Neutrophil (primary cell): ENCODE data around the gene USP32.
A peak's percentile ranks its signal among the peaks of the same experiment; 100 is the strongest.

ENCODE experiments used
- H3K27ac ChIP-seq: fragments of 200-600 bp; sonication (generic); 2 replicates; pipeline ENCODE4 v1.5.1; 2016; ENCODE audit warnings: mild to moderate bottlenecking, moderate library complexity
- H3K27me3 ChIP-seq: fragments of 200-600 bp; sonication (generic); 2 replicates; pipeline ENCODE4 v1.6.0; 2016; ENCODE audit warnings: mild to moderate bottlenecking
- H3K36me3 ChIP-seq: fragments of 200-600 bp; sonication (generic); 2 replicates; pipeline ENCODE4 v1.5.1; 2017
- H3K4me1 ChIP-seq, 2 experiments: fragments of 200-600 bp in 1 of 2; sonication (generic) in 1 of 2; 1 replicate in 1 of 2; 2 replicates in 1 of 2; pipeline versions ENCODE4 v1.5.1 to v1.6.1; 2013 to 2016; ENCODE audit warnings: low read depth in 1 of 2, low read length in 1 of 2, mild to moderate bottlenecking in 1 of 2, moderate library complexity in 1 of 2; ENCODE audit not compliant: control insufficient read depth in 1 of 2, insufficient read depth in 1 of 2
- H3K4me3 ChIP-seq, 2 experiments: fragments of 200-600 bp in 1 of 2; sonication (generic) in 1 of 2; 1 replicate in 1 of 2; 2 replicates in 1 of 2; pipeline ENCODE4 v1.5.1; 2013 to 2016; ENCODE audit warnings: low read depth in 1 of 2, low read length in 1 of 2, mild to moderate bottlenecking in 1 of 2, moderate library complexity in 1 of 2
- H3K9me3 ChIP-seq: fragments of 200-600 bp; sonication (generic); 2 replicates; pipeline ENCODE4 v1.5.1; 2016
- TF ChIP-seq, protein P1 (sequence below): fragments of 200-600 bp; sonication (generic); IDR thresholded peaks from 2 replicates; pipeline ENCODE4 v1.5.1; 2016; ENCODE audit warnings: antibody characterized with exemption

Gene USP32

GRCh38 chr17:60163108-60163784 lies 228.7 kb downstream of the USP32 start:
- Histone ChIP-seq H3K4me1 (peaks cover 30 to 50% of the 10 kb centered on the region in 2 experiments), H3K4me3 (no peak overlapping the region), H3K27me3 (no peaks in the 10 kb centered on the region), H3K36me3 (peaks cover 21% of the 10 kb centered on the region), H3K27ac (peak overlapping the region; percentile 95), H3K9me3 (no peaks in the 10 kb centered on the region)
- TF ChIP-seq, protein P1, sequence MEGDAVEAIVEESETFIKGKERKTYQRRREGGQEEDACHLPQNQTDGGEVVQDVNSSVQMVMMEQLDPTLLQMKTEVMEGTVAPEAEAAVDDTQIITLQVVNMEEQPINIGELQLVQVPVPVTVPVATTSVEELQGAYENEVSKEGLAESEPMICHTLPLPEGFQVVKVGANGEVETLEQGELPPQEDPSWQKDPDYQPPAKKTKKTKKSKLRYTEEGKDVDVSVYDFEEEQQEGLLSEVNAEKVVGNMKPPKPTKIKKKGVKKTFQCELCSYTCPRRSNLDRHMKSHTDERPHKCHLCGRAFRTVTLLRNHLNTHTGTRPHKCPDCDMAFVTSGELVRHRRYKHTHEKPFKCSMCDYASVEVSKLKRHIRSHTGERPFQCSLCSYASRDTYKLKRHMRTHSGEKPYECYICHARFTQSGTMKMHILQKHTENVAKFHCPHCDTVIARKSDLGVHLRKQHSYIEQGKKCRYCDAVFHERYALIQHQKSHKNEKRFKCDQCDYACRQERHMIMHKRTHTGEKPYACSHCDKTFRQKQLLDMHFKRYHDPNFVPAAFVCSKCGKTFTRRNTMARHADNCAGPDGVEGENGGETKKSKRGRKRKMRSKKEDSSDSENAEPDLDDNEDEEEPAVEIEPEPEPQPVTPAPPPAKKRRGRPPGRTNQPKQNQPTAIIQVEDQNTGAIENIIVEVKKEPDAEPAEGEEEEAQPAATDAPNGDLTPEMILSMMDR: no peak

DNA sequence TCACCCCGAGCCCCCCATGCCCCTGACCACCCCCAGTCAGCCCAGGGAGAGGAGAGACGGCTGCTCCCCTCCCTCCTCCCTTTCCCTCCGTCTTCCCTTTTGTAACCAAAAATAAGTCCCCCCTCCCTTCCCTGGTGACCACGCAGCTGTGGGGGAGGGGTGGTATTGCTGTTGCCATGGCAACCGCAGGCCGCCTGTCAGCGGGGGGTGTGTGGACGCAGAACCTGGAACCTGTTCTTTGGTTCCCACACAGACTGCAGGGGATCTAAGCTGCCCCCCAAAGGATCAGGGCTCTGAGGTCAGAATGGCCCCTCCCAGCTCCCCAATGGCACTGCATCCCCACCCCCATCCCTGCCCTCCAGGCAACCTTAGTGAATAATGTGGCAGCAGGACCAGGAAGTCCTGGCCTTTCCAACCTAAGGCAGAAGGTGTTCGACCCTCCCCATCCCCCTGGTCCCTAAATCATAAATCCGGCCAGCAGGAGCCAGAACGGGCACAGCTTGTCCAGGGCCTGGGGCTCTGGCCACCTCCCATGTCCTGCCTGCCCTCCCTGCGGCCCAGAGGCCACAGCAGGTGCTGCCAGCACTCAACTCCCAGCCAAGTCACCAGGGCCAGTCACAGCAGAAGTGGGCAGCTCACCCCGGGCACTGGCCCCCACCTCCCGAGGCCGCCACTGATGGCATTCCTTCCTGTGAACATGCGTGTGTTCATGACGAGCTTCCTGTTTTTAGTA lies 230.2 kb downstream of the USP32 start:
- Histone ChIP-seq H3K27ac (peak overlapping the region; percentile 95), H3K4me3 (peak overlapping the region in 1 of 2 experiments; percentile 21), H3K27me3 (no peaks in the 10 kb centered on the region), H3K9me3 (no peaks in the 10 kb centered on the region), H3K36me3 (peaks cover 36% of the 10 kb centered on the region), H3K4me1 (peaks cover 30 to 46% of the 10 kb centered on the region in 2 experiments)
- TF ChIP-seq, protein P1: peak; percentile 48

DNA sequence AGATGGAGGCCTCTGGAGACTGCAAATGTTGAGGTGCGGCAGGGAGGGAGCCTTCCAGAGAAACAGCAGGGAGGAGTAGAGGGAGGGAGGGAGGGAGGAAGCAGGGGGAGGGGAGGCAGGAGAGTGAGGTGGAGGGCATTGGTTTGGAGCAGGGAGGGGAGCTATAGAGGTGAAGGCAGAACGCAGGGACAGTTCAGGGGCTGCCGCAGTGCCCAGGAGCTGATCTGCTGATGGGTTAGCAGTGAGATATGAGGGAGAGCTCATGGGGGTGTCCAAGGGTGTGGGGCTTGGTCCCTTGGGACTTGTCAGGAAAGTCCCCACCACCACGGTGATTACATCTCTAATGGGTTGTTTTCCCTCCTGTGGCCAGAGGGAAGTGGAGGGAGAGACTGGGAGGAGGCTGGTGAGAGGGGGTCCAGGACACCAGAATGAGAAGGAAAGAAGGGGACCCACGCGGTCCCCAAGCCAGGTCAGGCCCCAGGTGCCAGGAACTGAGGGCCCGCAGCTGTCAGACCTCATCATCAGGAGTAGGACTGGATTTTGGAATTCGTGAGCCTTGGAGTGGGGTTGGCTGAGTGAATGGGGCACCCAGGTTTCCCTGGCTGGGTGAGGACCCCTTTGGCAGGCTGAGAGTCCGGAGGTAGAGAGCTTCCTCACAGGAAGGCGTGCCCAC lies 231.0 kb downstream of the USP32 start:
- Histone ChIP-seq H3K27me3 (no peaks in the 10 kb centered on the region), H3K36me3 (peaks cover 44% of the 10 kb centered on the region), H3K27ac (peak overlapping the region; percentile 95), H3K9me3 (no peaks in the 10 kb centered on the region), H3K4me1 (peaks cover 30 to 42% of the 10 kb centered on the region in 2 experiments), H3K4me3 (peak overlapping the region in 1 of 2 experiments; percentile 21)
- TF ChIP-seq, protein P1: no peak

GRCh38 chr17:60159479-60159866 lies 232.5 kb downstream of the USP32 start:
- Histone ChIP-seq H3K4me1 (peaks cover 31 to 40% of the 10 kb centered on the region in 2 experiments), H3K4me3 (no peak overlapping the region), H3K27ac (no peak overlapping the region), H3K9me3 (no peaks in the 10 kb centered on the region), H3K36me3 (peaks cover 59% of the 10 kb centered on the region), H3K27me3 (no peaks in the 10 kb centered on the region)
- TF ChIP-seq, protein P1: no peak

GRCh38 chr17:60158751-60159478 lies 233.0 kb downstream of the USP32 start:
- TF ChIP-seq, protein P1: no peak
- Histone ChIP-seq H3K36me3 (peaks cover 61% of the 10 kb centered on the region), H3K9me3 (no peaks in the 10 kb centered on the region), H3K27me3 (no peaks in the 10 kb centered on the region), H3K27ac (no peak overlapping the region), H3K4me1 (peaks cover 34 to 39% of the 10 kb centered on the region in 2 experiments), H3K4me3 (no peak overlapping the region)
